Suprapubic skin (tissue), 4 donors: ENCODE results near the gene SYT1. TPM values are rescaled to one million over a fixed set of nuclear protein-coding genes. Genes with fewer than 3 reads are reported as not detected.

Experiments used
- DNase-seq, 2 donors: peaks; one replicate each; pipeline ENCODE4 v3.0.0-alpha.2; 2019; ENCODE audit warnings: low spot score in 2 of 2
- H3K27ac ChIP-seq: fragments of 200-600 bp; sonication (generic); one replicate; pipeline ENCODE4 v1.5.1; 2019
- H3K27me3 ChIP-seq: fragments of 200-600 bp; sonication (generic); one replicate; pipeline ENCODE4 v1.5.1; 2019
- H3K36me3 ChIP-seq: fragments of 200-600 bp; sonication (generic); one replicate; pipeline ENCODE4 v1.5.1; 2019
- H3K4me1 ChIP-seq: fragments of 200-600 bp; sonication (generic); one replicate; pipeline ENCODE4 v1.5.1; 2019
- H3K4me3 ChIP-seq: fragments of 200-600 bp; sonication (generic); one replicate; pipeline ENCODE4 v1.5.1; 2019; ENCODE audit warnings: mild to moderate bottlenecking
- H3K9me3 ChIP-seq: fragments of 200-600 bp; sonication (generic); one replicate; pipeline ENCODE4 v1.5.1; 2019
- CTCF ChIP-seq, 2 donors: fragments of 200-600 bp in 1 of 2; fragments of 450-650 bp in 1 of 2; sonication (generic) in 1 of 2; IDR thresholded peaks; one replicate each; pipeline ENCODE4 v1.5.1; 2016 to 2019; ENCODE audit warnings: antibody characterized with exemption in 2 of 2, mild to moderate bottlenecking in 1 of 2, moderate library complexity in 1 of 2
- EP300 ChIP-seq: sonication (generic); formaldehyde crosslinking; IDR thresholded peaks from one replicate; pipeline ENCODE4 v1.6.1; 2017; ENCODE audit warnings: antibody characterized with exemption
- POLR2A ChIP-seq, 2 donors: fragments of 450-650 bp; IDR thresholded peaks; one replicate each; pipeline ENCODE4 v1.6.1; 2017; ENCODE audit warnings: antibody characterized with exemption in 2 of 2, mild to moderate bottlenecking in 2 of 2, moderate library complexity in 2 of 2
- POLR2AphosphoS5 ChIP-seq, 3 donors: sonication (generic); formaldehyde crosslinking; IDR thresholded peaks; one replicate each; pipeline ENCODE4 v1.6.1; 2017; ENCODE audit warnings: antibody characterized with exemption in 3 of 3
- WGBS: methylation state at CpG from one replicate; pipeline ENCODE4 v1.1.5; 2018; 5-methylcytosine and 5-hydroxymethylcytosine counted together
- total RNA-seq, 4 donors: library from RNA; depleted of rRNA; stranded (reverse); fragments of >200 nt; gene quantifications; one replicate each; pipeline ENCODE4 v1.1.0, GENCODE V29; 2016

Gene SYT1
- total RNA-seq, 4 donors from 2014 or later = 0.15 to 0.31 TPM; not detected in 2

- Histone ChIP-seq H3K27ac (no peak overlapping the region), H3K36me3 (no peaks in the 10 kb centered on the region), H3K27me3 (no peaks in the 10 kb centered on the region), H3K4me1 (no peaks in the 10 kb centered on the region), H3K9me3 (no peaks in the 10 kb centered on the region), H3K4me3 (no peak overlapping the region)
- over 99% methylated on average over 4 of the region's 4 CpGs for WGBS
- TF ChIP-seq POLR2A (IDR thresholded peaks at IDR 0.05) = no peak
- TF ChIP-seq EP300 = no peak
- no peak for TF ChIP-seq CTCF (IDR thresholded peaks at IDR 0.05)
- no peak for TF ChIP-seq POLR2AphosphoS5 (IDR thresholded peaks at IDR 0.05)
- DNase-seq = no peak
Measured at GRCh38 chr12:79119796-79120195, 255.2 kb downstream of the SYT1 start.

GRCh38 chr12:79121486-79121885, 256.9 kb downstream of the SYT1 start:
- no peak for DNase-seq
- no peaks in the 10 kb centered on the region for H3K9me3 ChIP-seq
- no peaks in the 10 kb centered on the region for H3K4me1 ChIP-seq
- H3K36me3 ChIP-seq = no peaks in the 10 kb centered on the region
- no peak overlapping the region for H3K27ac ChIP-seq
- no peak overlapping the region for H3K4me3 ChIP-seq
- TF ChIP-seq EP300 = no peak
- no peak for TF ChIP-seq CTCF (IDR thresholded peaks at IDR 0.05)
- no peak for TF ChIP-seq POLR2AphosphoS5 (IDR thresholded peaks at IDR 0.05)
- 81% methylated on average over 3 of the region's 3 CpGs for WGBS
- H3K27me3 ChIP-seq = no peaks in the 10 kb centered on the region

GRCh38 chr12:79124385-79124784, 259.8 kb downstream of the SYT1 start:
- Histone ChIP-seq H3K4me3 (no peak overlapping the region), H3K27me3 (no peaks in the 10 kb centered on the region), H3K36me3 (no peaks in the 10 kb centered on the region), H3K9me3 (no peaks in the 10 kb centered on the region), H3K4me1 (no peaks in the 10 kb centered on the region), H3K27ac (no peak overlapping the region)
- DNase-seq = no peak
- no peak for TF ChIP-seq POLR2AphosphoS5 (IDR thresholded peaks at IDR 0.05)
- TF ChIP-seq EP300 = no peak
- TF ChIP-seq CTCF (IDR thresholded peaks at IDR 0.05) = no peak
- 91% methylated on average over 5 of the region's 5 CpGs for WGBS

GRCh38 chr12:79125358-79125757, 260.8 kb downstream of the SYT1 start:
- no peaks in the 10 kb centered on the region for H3K9me3 ChIP-seq
- no peaks in the 10 kb centered on the region for H3K27me3 ChIP-seq
- no peak for DNase-seq
- H3K4me3 ChIP-seq = no peak overlapping the region
- no peaks in the 10 kb centered on the region for H3K36me3 ChIP-seq
- no peak overlapping the region for H3K27ac ChIP-seq
- TF ChIP-seq CTCF (IDR thresholded peaks at IDR 0.05) (no peak), POLR2A (IDR thresholded peaks at IDR 0.05) (no peak), POLR2AphosphoS5 (IDR thresholded peaks at IDR 0.05) (no peak), EP300 (no peak)
- 71% methylated on average over 2 of the region's 2 CpGs for WGBS
- no peaks in the 10 kb centered on the region for H3K4me1 ChIP-seq

- TF ChIP-seq POLR2A (IDR thresholded peaks at IDR 0.05) = no peak
- no peak for TF ChIP-seq EP300
- TF ChIP-seq CTCF (IDR thresholded peaks at IDR 0.05) = no peak
- no peak for TF ChIP-seq POLR2AphosphoS5 (IDR thresholded peaks at IDR 0.05)
- no peak for DNase-seq
- Histone ChIP-seq H3K4me3 (no peak overlapping the region), H3K36me3 (no peaks in the 10 kb centered on the region), H3K9me3 (no peaks in the 10 kb centered on the region), H3K27me3 (no peaks in the 10 kb centered on the region), H3K27ac (no peak overlapping the region), H3K4me1 (no peaks in the 10 kb centered on the region)
- WGBS = 42% methylated on average over 3 of the region's 3 CpGs
Measured at GRCh38 chr12:79127271-79127751, 262.7 kb downstream of the SYT1 start.
